GM23248 (cell line): ENCODE data around the gene HIGD1A.

Experiments used
- EZH2 ChIP-seq: fragments of 200-600 bp; sonication (generic); IDR thresholded peaks from 2 replicates; pipeline ENCODE4 v1.6.1; 2018; ENCODE audit warnings: antibody characterized with exemption, mild to moderate bottlenecking; ENCODE audit not compliant: insufficient read depth, poor library complexity, severe bottlenecking
- EZH2phosphoT487 ChIP-seq: fragments of 200-600 bp; sonication (generic); IDR thresholded peaks from 2 replicates; pipeline ENCODE4 v1.6.1; 2018; ENCODE audit warnings: antibody characterized with exemption, moderate library complexity, mild to moderate bottlenecking, low read depth; ENCODE audit not compliant: insufficient read depth

DNA sequence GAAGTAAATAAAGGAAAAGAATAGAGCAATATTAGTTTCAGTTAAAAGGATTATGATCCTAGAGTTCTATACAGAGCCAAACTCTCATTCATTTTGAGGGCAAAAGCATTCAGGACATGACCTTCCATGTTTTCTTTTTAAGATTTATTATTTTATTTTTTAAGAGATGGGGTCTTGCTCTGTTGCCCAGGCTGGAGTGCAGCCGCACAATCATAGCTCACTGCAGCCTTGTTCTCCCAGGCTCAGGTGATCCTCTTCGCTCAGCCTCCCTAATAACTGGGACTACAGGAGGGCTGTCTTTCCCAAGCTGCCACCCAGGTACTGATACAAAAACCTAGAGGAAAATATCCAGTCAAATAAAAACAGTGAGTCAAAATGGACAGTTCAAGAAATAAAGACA is 17.7 kb downstream of the HIGD1A start:
- no peak for TF ChIP-seq EZH2phosphoT487
- no peak for TF ChIP-seq EZH2
